ENCODE results near the gene MNT.

MNT gene

DNA sequence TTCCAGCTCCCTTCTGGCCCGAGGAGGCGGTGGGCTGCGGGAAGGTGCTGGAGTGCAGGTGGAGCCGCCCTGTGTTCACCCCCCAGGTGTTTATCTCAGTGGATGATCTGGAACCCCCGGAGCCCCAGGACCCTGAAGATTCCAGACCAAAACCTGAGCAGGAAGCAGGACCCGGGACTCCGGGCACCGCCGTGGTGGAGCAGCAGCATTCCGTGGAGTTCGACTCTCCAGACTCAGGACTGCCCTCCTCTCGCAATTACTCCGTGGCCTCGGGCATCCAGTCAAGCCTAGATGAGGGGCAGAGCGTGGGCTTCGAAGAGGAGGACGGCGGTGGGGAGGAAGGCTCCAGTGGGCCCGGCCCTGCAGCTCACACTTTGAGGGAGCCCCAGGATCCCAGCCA is 25.5 kb downstream of the MNT start:
- no peak for DNase-seq (ENCODE audit: extremely low read depth, low read depth)
- no peak overlapping the region for H3K4me3 ChIP-seq (replicated peaks; ENCODE audit: low read depth, low read length)
- TF ChIP-seq, protein P1, sequence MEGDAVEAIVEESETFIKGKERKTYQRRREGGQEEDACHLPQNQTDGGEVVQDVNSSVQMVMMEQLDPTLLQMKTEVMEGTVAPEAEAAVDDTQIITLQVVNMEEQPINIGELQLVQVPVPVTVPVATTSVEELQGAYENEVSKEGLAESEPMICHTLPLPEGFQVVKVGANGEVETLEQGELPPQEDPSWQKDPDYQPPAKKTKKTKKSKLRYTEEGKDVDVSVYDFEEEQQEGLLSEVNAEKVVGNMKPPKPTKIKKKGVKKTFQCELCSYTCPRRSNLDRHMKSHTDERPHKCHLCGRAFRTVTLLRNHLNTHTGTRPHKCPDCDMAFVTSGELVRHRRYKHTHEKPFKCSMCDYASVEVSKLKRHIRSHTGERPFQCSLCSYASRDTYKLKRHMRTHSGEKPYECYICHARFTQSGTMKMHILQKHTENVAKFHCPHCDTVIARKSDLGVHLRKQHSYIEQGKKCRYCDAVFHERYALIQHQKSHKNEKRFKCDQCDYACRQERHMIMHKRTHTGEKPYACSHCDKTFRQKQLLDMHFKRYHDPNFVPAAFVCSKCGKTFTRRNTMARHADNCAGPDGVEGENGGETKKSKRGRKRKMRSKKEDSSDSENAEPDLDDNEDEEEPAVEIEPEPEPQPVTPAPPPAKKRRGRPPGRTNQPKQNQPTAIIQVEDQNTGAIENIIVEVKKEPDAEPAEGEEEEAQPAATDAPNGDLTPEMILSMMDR (IDR thresholded peaks at IDR 0.05; ENCODE audit: low read depth, low read length, missing control alignments) = no peak

DNA sequence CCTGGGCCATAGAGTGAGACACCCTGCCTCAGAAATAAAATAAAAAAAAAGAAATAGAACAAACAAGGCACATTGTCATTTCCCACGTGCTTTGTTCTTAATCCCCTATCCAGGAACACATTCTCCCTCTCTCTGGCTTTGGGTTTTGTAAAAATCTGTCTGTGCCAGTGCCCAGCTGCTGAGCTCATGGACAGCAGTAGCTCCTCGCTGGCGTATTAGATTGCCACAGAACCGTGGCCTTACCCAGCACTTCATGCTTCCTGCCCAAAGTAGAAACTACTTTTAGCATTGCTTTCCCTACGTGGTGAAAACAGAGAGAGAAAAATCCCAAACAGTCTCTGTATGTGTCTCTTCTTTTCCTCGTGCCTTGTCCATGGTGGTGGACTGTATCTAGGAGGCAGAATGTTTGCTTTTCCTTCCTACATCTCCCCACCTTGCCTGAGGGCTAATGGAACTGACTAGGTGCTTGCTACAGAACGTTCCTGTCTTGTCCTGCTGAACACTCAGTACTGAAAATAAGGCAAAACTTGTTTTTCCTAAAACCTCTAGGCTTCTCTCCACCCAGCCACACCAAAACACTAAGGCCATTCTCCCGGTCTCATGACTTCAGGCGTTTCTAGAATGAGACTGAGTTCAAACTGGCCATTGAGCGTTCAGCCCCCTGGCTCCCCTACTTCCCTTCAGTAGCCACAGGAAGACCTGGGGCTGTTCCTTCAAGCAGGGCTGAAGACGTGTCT is 26.1 kb downstream of the MNT start:
- DNase-seq (ENCODE audit: extremely low read depth, low read depth) = no peak
- no peak overlapping the region for H3K4me3 ChIP-seq (replicated peaks; ENCODE audit: low read depth, low read length)
- TF ChIP-seq, protein P1 (IDR thresholded peaks at IDR 0.05; ENCODE audit: low read depth, low read length, missing control alignments) = no peak

DNA sequence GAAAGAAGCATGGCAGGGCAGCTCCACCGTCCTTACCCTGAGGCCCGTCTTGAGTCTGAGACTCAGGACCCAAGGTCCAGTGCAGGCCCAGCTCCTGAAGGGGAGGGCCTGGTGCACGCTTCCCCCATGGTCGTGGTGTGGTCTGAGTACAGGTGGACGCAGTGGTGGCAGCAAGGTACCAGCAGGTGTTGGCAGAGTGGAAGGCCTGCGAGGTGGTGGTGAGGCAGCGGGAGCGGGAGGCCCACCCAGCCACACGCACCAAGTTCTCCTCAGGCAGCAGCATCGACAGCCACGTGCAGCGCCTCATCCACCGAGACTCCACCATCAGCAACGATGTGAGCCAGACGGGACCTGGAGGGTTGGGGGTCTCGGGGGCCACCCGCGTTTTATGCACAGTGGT is 27.7 kb downstream of the MNT start:
- TF ChIP-seq, protein P1 (IDR thresholded peaks at IDR 0.05; ENCODE audit: low read depth, low read length, missing control alignments) = no peak
- no peak for DNase-seq (ENCODE audit: extremely low read depth, low read depth)
- H3K4me3 ChIP-seq (replicated peaks; ENCODE audit: low read depth, low read length) = no peak overlapping the region

DNA sequence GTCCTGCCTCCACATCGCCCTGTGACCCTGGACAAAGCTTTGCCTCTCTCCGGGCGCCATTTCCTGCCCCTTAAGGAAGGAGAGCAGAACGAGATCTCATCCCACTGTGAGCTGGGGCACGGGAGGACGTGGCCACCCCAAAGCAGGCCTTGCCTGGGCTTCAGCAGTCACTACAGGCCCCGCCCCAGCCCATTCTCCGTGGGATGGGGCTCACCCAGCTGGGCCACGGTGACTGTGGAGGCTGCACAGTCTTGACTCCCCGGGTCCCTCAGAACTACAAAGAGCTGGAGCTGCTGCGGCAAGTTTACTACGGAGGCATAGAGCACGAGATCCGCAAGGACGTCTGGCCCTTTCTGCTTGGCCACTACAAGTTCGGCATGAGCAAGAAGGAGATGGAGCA is 28.2 kb downstream of the MNT start:
- TF ChIP-seq, protein P1 (IDR thresholded peaks at IDR 0.05; ENCODE audit: low read depth, low read length, missing control alignments) = no peak
- no peak for DNase-seq (ENCODE audit: extremely low read depth, low read depth)
- H3K4me3 ChIP-seq (replicated peaks; ENCODE audit: low read depth, low read length) = no peak overlapping the region

DNA sequence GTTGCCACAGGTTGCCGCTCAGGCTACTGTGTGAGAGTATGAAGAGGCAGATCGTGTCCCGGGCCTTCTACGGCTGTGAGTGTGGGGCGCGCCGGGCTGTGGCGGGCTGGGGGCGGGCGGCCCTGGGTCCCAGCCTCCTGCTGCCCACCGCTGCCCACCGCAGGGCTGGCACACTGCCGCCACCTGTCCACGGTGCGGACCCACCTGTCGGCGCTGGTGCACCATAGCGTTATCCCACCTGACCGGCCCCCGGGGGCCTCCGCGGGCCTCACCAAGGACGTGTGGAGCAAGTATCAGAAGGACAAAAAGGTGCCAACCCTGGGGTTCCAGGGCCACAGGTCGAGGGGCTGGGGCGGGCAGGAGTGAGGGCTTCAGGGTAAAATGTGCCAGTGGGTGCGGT is 28.7 kb downstream of the MNT start:
- H3K4me3 ChIP-seq (replicated peaks; ENCODE audit: low read depth, low read length) = no peak overlapping the region
- TF ChIP-seq, protein P1 (IDR thresholded peaks at IDR 0.05; ENCODE audit: low read depth, low read length, missing control alignments) = no peak
- no peak for DNase-seq (ENCODE audit: extremely low read depth, low read depth)

DNA sequence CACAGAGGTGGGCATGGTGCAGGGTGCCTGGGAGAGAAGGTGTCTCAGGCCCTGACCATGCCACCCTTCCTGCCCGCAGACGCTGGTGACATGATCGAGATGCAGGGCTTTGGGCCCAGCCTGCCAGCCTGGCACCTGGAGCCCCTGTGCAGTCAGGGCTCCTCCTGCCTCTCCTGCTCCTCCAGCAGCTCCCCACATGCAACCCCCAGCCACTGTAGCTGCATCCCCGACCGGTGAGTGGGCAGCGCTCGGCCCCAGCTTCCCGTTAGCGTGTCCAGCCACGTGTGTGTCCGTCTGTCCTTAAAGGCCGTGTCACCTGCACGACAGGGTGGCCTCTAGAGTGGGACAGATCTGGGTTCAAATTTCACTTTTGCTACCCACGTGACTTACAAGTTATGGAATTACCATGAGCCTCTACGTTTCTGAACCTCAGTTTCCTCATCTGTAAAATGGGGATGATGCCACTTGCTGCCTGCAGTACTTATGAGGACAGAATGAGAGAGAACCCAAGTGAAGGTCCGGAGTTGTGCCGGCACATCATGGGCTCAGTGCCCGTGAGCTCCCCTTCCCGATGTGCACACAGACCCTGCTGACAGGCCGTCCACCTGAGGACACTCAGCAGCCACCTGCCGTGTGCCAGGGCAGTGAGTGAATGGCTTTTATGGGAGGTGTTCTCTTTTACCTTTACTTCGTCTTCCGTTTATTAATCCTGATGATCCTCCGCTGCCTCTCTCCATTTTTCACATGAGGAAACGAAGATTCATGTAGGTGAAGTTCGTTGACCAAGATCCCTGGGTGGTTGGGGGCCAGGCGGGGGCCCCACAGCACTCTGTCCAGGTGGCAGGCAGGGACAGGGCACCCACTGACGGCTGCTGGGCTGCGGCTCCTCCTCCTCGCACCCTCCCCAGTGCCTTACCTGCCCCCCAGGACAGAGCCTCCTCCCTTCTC is 29.4 kb downstream of the MNT start:
- H3K4me3 ChIP-seq (replicated peaks; ENCODE audit: low read depth, low read length) = no peak overlapping the region
- TF ChIP-seq, protein P1 (IDR thresholded peaks at IDR 0.05; ENCODE audit: low read depth, low read length, missing control alignments) = no peak
- DNase-seq (ENCODE audit: extremely low read depth, low read depth) = no peak

Data from HFF-Myc (cell line).